ENCODE measurements around the gene FGR.

The FGR gene

DNA sequence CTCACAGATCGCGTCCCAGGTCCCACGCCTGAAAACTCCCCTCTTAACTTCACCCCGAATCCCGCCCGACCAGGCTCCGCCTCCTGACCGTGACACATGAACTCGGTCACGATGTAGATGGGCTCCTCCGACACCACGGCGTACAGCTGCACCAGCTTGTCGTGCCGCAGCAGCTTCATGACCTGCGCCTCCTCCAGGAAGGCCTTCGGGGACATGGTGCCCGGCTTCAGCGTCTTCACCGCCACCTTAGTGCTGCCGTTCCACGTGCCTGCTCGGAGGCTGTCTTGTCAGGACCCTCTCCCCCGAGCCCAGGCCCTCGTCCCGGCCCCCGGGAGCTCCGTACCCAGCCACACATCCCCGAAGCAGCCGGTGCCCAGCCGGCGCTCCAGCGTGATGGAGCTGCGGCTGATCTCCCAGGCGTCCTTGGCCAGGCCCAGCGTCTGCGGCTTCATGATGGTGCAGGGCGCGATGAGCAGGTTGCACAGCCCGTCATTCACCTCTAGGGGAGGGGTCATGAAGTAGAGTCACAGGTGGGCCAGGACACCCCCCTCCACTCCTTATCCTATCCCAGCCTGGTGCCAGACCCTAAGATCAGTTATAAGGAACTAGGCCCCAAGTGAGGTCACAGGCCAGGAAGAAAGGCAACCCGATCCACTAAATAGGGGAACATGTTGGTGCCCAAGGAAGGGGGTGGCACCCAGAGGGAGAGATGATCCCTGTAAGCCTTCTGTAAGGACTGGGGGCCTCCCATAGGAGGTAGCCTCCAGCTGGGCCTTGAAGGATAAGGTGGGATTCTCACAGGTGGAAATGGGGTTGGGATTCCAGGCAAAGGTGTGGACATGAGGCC is 19.4 kb downstream of the FGR start:
- no peak for DNase-seq

DNA sequence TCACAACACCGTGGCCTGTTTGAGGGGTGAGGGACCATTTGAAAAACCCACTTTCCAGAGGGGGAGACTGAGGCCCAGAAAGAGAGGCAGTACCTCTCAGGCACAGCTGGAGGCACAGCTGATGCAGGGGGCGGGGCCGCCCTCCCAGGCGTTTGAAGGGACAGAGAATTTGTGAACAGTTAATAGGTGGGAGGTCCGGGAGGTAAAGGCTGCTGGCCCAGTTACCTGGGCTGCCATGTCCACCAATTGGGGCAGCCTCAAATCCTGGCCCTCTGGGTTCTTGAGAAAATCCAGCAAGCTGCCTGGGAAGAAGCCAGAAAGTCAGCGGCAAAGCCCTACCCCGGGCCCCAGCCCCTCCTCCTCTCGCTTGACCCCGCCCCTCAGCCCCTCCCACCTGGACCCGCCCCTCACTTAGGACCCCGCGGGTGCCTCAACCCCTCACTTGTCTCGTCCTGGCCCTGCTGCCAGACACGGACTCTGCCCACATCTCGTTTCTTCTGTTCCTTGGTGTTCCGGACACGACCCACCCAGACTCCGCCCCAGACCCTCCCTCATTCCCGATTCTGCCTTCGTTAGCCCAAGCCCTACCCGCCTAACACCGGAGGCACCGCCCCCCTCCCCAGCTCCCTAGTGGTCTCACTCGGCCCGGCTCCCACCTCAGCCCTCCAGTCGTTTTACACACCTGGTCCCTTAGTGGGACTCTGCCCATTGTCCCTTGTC is 20.2 kb downstream of the FGR start:
- DNase-seq: no peak

DNA sequence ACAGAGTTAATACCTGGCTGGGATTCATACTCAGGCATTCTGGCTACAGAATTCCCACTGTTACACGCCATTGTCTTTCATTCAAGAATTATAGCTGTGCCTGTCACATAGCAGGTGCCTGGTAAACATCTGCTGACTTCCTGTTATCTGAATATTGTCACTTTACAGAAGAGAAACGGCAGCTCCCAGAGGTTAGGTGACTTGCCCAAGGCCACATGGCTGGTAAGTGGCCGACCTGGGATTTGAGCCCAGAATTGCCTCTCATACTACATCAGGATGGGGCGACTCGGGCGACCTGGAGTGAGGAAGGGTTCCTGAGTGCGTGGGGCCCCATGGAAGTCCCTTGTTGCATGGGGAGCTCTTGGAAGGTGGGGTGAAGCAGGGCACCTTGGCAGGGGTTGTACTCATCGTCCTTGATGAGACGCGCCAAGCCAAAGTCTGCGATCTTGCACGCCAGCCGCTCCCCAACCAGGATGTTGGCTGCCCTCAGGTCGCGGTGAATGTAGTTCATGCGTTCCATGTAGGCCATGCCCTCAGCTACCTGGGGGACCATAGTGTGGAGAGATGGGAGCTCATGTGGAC is 20.9 kb downstream of the FGR start:
- no peak for DNase-seq

DNA sequence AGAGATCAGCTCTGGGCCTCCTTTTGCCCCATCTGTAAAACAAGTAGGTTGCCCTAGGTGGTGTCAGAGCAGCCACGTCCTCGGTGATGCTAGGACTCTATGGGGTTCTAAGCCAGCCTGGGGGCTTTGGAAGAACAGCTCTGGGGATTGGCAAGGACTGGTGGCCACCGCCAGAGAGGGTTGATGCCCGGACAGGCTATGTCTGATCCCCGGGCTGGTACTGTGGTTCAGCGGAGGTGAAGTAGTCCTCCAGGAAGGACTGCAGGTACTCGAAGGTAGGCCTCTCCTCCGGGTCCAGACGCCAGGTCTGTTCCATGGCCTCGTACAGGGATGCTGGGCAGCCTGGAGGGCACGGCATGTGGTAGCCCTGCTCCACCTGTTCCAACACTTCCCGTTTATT is 22.3 kb downstream of the FGR start:
- no peak for DNase-seq

DNA sequence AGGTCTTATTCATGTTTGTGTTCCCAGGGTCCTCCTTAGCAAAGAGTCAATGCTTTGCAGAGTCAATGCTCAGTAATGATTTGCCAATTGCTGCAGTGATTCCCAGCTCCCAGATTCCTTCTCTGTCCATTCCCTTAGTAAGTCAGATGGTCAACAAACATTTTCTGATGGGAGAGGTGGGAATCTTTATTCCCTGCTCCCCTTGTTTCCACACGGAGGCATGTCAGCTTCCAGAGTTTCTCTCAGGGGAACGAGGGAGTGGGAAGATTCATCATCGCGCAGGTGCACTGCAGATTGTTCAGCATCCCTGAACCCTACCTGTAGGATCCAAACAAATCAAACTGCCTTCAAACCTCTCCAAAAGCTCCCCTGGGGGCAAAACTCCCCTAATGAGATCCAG is 23.5 kb downstream of the FGR start:
- DNase-seq: no peak

DNA sequence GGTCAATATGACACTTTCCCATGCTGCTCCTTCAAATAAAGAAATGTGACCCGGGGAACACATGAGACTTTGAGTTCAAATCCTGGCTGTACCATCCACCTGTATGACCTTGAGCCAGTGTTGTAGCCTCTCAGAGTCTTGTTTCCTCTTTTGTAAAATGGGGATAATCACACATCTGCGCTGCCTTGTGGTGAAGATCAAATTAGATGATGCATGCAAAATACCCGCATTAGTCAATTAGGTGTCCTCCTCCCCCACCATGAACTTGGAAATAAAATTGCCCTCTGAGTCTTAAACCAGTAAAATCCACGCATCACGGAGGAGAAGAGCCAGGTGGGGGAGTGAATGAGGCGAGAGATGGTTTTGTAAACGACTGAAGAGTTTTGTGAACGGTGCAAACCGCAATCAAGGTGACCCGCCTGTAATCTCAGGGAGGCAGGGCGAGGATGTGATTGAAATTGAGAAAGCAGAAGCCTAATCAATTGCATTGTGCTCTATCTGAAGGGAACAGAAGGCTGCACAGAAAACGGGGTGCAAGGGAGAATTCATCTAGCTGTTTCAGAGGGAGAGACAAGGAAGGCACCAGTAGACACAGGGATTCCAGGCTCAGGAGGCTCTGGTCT is 25.3 kb downstream of the FGR start:
- DNase-seq: no peak

DNA sequence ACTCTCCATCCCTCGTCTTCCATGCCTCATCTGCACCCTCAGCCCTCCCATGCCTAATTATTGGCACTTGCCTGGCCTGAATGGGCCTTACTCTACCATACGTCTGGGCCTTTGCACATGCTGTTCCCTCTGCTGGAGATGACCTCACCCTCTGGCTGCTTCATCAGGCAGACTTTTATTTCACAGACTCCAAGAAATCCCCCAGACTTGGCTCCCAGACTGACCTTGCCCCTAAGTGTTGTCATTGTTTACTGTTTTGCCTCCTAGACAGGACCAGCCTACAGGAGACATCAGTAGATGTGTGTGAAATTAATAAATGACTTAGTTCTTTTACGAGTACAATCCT is 25.8 kb downstream of the FGR start:
- DNase-seq: no peak

DNA sequence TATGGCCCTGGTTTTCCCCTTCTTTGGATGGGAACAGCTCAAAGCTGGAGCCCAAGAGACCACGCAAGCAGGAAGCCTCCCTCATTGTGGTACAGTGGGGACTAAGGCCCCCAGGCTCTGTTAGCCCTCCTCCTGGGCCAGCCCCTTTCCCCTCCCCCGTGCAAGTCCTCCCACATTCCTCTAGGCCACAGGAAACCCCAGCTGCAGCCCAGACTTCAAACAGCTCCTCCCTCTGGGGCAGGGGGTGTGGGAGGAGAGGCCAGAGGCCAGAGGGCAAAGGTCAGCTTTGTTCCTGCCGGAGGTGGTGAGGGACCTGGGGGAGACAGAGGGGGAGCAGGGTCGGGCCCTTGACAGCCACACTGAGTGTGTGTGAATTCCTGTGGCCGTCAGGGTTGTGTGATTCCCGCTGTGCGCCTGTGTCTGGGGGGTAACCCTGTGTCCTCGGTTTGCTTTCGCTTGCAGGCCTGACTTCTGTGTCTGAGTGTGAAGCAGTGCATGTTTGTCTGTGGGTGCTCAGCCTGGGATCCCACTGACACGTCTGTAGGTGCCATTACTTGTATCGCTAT is 27.7 kb downstream of the FGR start:
- no peak for DNase-seq

DNA sequence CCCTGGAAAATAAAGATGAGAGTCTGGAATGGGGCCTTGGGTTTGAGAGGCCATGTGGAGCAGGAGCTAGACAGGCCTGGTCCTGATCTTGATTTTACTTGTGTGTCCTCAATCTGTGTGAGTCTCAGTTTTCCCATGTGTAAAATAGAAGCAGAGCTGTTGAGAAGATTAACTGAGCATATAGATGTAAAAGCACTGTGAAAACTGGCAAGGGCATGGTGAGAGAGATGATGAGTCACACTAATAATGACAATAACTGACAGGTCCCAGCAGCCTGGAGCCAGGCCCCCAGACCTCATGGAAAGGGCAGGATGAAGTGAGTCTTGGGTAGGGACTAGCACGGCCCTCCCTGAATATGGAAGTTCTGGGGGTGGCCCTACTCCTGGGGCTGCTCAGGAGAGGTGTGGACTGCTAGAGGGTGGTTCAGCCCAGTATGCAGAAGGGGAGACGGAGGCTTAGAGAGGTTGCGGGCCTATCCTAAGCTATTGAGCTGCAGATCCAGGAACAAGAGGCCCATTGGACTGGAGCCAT is 28.2 kb downstream of the FGR start:
- DNase-seq: no peak

DNA sequence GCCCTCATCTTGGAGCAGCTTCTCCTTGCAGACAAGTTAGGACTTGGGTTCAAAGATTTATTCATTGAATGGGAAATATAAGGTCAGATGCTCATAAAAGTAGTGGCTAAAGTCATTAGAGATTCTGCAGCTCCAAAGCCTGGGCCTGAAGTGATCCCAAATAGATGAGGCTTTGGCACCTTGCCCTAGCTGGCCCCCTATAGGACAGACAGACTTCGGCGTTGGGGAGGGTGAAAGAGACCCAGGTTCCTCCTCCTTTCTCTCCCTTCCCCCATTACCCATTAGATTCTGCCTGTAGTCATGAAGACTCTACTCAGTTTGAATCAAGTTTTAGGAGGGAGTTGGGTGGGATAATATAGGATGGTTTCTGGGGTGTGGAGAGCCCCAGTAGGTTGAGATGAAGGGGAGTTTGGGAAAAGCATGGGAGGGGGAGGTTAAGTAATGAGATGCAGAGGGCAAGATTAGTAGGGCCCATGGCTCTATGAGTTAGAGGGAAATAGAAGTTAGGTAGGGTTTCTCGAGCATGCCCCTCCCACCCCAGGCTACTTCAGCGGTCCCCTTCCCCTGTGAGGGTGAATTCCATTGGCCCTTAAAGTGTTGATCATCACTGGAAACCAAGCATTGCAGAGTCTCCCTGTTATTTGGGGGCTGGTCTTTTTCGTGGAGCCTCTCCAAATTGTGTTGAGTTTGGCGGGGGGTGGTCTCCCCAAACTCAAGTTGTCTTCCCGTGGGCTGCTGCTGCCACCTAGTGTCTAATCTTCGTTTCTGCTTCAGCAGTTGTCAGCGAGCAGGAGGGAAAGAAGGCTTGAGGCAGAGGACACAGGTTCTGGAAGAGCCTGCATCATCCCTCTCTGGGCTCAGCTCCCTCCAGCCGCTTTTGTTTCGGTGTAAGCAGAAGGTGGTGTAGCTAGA is 28.9 kb downstream of the FGR start:
- peak; percentile 10 to 26 (median 19) for DNase-seq

DNA sequence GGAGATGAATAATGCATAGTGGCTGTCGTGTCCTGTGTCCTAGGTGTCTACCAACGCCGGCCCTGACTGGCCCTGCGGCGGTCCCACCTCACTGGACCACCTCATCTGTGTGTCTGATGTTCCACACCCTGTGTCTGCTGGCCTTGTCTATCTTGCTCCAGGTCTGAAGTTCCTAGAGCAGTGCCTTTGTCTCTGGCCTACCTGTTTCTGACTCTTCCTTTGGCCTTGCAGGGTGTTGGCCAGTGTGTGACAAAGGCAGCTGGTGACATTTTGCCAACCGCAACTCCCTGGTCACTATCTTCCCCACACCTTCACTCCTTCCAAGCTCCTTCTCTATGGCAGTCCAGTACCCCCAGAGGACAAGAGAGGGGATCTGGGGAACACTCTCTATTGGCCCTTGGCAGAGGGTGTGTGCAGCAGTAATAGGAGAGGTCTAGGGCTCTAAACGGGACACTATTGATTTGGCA is 29.7 kb downstream of the FGR start:
- DNase-seq: no peak

DNA sequence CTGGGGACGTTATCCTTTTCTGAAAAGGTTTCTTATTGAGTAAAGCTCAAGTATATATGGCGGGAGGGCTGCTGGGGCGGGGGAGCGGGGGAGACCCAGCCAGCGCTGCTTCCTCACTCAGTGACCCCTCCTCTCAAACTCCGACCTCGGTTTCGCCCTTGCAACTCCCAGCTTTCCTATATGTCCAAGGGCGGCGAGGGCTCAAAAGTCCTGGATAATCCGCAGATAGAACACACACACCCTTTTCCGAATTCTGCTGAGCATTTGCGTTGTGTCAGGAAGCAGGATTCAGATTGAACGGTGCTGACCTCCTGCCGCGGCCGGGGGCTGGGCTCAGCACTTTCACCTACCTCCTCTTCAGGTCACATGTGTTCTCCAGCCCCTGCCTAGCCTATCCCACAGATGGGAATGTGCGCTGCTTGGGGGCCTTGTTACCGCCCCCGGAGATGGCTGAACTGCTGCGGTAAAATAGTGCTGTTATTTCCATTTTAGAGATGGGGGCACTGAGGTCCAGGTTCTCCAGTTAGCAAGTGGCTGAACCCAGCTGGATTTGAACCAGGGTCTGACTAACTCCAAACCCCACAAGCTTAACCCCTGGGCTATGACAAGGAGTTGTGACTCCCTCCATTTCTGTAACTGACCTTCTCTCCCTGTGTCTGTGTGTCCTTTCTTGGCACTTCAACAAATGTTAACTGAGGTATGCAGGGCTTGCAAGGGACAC is 30.2 kb downstream of the FGR start:
- no peak for DNase-seq

DNA sequence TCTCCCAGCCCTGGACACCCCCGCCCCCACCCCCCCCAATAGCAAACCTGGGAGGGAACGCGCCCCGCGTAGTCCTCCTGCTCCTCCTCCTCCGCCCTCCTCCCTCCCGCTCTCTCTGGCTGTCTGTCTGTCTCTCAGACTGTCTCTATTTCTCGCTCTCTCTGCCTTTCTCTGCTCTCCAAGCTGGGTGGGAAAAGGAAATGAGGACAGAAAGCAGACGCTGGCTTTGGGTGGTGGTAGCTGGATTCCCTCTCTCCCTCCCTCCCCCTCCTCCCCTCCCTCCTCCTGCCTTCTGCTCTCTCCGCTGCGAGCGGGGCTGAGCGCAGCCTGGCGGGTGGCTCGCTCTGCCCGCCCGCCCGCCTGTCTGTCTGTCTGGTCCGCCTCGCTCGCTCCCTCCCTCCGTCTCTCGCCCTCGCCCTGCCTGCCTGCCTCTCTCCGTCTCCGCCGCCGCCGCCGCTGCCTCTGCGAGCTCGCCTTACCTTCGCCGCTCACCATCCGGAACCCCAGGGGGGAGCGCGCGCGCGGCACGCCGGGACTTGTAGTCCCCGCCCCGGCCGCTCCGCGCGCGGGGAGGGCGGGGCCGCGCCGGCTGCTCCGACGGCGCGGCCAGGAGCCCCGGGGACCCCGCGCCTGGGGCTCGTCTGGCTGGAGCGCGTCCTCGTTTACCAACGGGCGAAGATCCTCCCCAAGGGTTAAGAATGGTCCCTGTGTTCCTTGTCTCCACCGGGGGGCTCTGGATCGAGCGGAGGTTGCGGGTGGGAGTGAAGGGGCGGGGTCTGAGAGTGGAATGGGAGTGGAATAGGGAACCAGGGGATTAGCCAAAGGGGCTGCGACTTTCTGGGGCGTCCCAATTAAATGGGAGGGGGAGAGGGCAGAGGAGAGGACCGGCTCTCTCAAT is 31.1 kb downstream of the FGR start, which contains the start of gene AHDC1:
TSS of gene AHDC1 (minus strand) at position 464 of the 898 bp plus-strand sequence. CDS start 52,029 bp downstream, outside the sequence.
- peak; percentile 77 to 88 (median 83) for DNase-seq

DNA sequence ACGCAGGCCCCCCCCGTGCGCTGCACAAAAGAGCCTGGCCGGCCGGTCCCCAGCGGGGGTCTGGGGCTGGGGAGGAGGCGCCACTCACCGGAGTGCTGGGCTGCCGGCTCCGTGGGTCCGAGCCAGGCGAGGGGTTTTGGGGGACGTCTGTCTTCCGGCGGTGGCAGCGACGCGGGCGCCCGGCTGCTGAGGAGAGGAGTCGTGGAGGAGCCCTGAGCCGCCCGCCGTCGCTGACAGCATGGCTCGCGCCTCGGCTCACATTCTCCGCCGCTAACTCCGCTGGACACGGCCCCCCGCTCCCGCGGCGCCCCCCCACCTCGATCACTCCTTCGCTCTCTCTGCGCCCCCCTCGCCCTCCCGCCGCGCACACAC is 31.7 kb downstream of the FGR start:
- DNase-seq: peak in 1 of 4 experiments; percentile 25

DNA sequence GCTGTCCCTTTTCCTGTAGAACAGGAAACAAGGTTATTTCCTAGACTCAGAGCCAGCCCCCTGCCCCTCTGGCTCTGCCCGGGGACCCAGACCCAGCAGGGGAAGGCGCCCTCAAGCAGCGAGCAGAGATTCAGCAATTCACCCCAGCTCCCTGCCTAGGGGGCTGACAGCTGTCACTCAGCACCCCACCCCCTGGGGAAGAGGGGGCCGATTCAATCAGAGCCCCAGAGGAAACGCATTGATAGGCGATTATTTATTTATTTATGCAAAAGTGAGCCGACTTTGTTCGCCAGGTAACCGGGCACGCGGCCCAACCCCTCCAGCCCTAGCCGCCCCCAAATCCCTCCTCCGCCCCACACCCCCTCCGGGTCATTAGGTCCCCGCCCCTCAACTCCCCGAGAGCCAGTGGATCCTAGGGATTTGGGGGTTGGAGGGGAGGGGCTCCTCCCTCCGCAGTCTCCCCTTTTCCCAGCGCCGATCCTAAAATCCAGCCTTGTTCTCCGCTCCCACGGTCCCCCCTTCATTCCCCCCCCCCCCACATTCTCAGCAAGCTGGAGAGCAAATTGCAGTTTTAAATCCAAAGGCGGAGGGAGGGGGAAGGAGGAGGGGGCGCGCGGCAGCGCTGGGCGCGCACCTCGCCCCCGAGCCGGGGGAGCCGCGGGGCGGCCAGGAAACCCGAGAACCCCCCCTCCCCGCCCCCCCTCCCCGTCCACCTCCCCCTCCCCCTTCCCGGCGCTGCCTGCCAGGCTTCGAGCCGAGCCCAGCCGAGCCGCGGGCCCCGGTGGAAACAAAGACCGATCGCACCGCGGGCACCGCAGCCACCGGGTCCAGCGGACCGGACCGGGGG is 32.3 kb downstream of the FGR start:
- DNase-seq: peak in 3 of 4 experiments; percentile 21 to 31 (median 21)

DNA sequence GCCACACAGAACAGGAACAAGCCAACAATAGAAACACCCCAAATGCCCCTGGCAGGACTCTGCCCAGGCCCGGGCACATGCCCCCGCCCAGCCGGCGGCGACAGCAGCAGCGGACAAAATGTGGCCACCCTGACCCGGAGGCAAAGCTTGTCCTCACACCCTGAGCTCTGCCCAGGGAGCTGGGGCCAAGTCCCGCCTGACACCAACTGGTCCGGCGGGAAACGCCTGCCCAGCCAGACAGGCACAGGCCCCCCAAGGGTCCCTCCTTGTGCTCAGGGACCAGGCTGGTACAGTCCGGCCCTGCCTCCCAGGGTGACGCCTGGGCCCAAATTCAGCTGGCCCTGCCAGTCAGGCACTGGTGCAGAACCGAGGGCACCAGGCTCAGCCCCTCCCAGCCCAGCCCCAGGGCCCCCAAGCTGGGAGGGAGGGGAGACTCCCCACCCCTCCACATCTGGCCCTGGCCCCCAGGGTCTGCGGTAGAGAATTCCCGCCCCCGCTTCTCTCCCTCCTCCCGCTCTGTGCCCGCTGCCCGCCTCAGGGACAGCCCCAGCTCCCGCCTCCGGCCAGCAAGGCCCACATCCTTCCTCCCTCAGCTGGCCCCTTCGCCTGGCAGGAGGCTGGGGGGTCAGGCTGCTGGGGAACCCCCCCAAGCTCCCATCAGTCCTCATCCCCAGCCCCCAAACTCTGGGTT is 33.1 kb downstream of the FGR start:
- DNase-seq: no peak

DNA sequence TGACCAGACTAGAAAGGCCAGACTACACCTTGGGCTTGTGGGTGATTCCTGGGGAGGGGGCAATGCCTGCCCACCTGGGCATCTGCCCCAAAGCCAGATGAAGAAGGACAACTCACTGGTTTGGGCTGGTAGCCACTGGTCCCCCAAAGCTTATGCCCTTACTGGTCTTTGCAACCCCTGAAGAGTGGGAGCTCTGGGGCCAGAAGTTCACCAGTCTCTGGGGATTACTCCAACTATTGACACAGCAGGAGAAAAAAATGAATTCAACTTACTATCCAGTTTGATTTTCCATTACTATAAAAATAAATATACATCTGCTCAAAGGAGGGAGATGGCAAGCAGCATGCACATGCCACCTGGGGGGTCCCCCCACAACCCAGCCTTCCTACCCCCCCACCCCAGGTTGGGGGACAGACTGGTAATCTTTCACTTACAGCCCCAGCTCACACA is 33.6 kb downstream of the FGR start:
- no peak for DNase-seq
